GM18867 (cell line): ENCODE data around the gene INPP5A.

Experiments used
- ATAC-seq: cut with Tn5 transposase; IDR thresholded peaks from one replicate; pipeline ENCODE4 v1.9.1; 2021; ENCODE audit warnings: mild to moderate bottlenecking, moderate library complexity; ENCODE audit not compliant: unreplicated experiment

Gene INPP5A

DNA sequence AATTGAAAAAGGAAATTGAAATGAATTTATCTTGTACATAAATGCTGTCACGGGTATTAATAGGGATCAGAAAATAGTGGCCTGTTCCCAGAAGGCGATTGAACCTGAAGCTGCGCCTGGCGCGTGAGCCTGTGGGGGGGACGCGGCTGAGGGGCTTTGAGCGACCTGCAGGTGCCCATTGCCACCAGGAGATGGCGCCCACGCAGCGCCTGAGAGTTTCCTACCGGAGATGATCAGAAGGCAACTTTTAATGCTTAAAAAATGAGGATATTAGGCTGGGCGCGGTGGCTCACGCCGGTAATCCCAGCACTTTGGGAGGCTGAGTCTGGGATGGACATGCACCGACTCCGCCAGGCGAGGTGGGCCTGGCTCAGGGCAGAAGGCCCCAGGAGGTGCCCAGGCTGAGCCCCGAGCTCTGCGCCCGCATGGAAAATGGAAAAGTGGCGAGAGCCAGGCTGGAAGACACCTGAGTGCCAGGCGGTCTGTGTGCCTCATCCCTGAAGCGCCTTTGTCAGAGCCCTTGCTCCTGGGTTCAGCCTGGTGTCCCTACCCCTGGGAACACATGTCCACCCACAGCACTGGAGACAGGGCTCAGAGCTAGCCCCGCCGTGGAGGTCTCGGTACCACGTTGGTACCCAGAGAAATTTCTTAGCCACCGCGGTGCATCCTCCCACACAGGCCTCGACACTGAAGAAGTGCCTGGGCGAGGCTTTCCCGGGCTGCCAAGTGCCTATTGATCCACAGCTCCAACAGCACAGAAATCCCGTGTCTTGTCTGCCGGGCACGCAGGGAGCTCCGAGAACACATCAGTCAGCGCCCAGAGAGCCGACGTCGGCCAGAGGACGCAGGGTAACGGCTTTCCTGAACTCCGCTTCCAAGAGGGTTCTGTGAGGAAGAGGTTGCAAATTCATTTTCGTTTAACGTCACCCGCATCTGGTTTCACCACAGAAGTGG is 117.4 kb downstream of the INPP5A start:
- no peak for ATAC-seq

DNA sequence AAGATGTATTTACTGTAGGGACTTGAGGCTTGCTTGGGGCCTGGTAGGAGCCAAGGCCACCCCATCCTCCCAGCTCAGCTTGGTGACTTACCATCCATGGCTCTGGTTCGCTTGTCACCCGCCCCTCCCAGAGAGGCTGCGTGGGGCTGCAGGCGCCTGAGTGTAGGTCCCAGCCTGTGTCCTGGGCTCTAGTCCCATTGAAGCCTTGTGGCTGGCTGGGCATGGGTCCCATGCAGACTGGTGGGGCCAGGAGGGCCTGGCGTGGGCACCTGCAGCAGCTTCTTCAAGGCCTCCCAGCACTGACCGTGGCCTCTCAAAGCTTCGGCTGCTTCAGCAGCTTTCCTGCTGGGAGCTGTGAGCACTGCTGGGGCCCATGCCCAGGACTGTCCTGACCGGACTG is 118.1 kb downstream of the INPP5A start:
- ATAC-seq, result no peak

DNA sequence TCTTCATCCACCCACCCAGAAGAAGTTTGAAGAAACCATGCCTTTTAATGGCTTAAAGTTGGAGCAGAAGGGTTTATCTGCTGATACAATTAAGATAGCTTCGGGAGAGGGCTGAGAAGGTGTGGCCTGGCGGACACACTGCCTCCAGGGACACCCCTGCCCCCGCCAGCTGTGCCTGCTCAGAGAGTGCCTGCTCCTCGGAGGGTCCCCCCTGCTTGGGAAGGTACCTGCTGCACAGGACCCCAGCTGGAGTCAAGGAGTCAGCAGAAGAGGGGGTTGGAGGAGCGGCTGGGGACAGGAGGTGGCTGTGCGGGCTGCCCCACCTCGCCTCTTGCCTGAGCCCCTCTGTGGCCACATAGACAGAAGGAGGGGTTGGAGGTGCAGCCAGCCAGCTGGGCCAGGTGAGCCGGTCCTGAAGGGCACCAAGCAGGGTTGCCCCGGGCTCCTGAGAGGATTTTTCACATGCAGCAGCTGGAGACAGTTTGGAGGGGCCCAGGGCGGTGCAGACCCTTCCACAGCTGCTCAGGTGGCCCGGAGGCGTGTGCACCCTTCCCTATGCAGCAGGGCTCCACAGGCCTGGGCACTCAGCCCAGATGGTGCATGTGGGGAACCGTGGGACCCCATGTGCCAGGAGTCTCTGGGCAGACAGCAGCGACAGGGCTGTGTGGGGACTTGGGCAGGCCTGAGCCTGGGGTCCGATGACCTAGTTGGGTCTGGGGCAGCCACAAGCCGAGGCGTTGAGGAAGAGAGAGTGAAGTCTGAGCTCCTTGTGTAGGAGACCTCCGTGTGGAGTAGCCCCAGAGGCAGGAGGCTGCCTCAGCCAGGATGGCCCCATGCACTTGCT is 118.9 kb downstream of the INPP5A start:
- no peak for ATAC-seq

DNA sequence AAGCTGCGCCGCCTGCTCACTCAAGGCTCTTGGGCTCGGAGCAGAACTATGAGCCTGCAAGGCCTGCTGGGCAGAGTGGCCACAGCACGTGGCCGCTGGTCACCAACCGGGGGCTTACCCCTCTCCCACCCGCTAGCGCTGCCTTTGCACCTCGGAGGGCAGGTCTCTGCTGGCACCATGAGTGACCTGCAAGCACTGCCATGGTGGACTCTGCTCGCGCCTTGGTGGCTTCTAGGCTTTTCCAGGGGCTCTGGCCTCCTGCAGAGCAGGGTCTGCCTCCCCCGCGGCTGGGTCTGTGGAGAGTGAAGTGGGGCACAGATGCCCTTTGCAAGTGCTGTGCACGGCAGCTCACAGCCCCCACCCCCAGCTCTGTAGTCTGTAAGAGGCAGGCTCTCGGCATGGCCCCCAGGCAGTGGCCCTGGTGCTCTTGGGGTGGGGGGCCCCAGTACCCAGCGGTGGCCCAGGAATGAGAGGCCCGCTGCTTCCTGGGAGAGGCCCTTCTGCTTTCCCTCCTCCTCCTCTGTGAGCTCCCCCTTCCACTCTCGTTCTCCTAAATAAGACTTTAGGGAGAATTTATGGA is 119.6 kb downstream of the INPP5A start:
- ATAC-seq, result no peak

DNA sequence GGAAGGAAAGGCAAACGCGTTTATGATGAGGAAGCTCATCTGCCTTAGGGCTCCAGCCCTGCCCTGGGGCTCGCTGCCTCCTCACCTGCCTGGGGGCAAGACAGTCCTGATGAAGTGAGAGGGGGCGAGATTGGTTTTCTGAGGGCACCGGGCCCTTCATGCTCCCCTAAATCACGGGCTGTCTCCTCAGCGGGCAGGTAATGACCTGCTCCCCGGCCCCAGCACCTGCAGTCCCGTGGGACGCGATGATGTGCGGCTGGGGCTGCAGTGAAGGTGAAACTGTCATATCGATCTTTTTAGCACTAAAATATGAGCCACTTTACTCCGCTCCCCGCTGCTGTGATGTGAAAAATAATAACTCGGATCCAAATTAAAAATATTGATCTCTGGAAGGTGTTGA is 120.2 kb downstream of the INPP5A start:
- no peak for ATAC-seq

DNA sequence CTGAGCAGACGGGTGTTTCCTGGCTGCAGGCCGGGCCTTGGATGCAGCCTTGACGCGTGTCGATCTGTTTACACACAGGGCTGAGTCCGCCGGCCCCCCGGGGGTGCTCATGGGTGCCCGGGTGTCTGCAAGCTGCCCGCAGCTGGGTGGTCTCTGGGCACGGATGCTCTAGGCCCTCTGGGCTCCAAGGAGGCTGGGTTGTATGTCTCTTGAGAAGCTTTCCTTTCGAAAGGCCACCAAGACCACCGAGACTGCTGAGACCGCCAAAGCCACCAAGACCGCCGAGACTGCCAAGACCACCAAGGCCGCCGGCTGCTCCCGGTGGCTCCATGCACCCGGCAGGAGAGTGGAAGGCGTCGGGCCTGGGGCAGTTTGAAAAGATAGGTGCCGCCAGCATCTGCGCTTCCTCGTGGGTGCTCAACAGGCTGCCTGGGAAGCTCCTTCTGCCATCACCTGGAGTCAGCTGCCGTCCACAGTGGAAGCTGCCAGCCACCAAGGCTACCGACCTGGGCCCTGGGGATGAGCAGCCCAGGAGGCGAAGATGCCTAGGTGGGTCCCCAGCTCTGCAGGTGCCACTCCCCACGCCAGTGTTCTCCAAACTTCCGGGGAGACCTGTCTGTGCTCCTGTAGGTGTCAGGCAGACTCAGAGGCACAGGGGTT is 121.1 kb downstream of the INPP5A start:
- no peak for ATAC-seq

DNA sequence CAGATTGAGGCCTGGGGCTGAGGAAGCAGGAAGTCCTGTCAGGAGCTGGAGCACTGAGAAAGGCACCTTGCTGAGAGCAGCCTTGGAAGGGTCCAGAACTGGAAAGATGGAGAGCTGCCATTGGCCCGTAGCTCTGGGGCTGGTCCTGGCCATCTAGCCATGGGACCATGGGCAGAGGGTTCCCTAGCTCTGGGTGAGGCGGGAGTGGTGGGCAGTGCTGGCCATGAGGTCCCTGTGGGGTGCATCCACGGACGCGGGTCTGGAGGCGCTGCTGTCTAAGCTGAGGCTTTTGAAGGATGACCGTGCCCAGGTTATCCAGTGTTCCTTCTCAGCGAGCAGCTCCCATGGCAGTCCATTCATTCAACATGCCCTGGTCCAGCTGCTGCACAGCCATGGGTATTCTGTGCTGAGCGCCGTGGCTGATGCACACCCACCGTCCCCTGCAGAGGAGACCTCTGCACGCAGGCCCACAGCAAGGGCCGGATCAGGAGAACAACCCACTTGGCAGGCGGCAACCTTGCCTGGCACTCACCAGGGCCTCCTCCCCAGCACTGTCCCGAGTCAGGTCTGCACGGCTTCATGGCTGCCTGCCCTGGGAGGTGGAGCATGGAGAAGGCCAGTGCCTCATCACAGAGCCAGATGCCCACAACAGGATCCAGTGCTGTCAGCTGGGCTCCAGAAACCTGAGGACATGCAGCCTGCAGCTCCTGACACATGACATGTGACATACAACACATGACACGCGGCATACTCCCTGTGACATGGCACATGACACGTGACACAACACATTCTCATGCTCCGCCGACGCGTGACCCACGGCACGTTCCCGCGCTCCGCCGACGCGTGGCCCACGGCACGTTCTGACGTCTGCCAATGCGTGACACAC is 121.9 kb downstream of the INPP5A start:
- ATAC-seq, result no peak

DNA sequence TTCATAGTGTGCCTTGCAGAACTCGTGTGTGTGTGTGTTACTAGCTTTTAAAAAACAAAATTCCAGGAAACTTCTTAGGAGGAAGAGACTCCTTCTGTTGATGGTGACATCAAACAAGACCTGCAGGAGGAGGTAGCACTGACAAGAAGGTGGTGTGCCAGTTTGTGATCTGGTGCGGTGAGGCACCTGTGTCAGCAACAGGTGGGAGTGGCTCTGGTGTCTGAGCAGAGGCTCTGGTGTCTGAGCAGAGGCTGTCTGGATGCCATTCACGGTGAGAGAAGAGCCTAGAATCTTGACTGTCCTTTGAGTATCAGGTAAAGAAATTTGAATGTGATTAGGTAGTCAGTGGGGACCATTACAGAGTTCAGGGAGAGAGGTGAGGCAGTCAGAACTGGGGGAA is 122.8 kb downstream of the INPP5A start:
- no peak for ATAC-seq

DNA sequence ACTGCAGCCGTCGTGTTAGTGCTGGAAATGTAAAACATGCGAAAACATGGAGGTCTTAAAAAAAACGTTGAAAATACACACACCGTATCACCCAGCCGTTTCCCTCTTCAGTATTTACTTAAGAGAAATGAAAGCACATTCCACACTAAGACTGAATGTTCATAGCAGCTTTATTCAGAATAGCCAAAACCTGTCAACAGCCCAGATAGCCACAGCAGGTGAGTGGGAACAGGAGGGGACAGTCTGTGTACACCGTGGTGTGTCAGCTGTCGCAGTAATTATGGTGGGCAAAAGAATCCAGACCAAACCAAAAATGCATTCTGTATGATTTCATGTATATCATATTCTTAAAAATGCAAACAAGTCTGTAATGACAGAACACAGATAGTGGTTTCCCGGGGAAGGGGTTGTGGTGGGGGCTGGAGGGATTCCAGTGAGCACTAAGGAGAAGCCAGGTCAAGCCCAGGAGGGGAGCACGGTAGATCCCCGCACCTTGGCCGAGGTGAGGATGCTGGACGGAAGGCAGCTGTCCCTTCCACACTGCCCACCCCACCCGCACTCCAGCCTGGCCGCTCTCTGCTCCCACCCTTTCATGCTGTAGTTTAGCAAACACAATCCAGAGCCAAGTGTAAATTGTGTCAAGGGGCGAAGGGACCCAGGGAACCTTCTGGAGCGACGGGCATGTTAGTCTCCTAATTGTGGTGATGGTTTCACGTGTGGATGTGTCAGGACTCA is 124.8 kb downstream of the INPP5A start:
- no peak for ATAC-seq

DNA sequence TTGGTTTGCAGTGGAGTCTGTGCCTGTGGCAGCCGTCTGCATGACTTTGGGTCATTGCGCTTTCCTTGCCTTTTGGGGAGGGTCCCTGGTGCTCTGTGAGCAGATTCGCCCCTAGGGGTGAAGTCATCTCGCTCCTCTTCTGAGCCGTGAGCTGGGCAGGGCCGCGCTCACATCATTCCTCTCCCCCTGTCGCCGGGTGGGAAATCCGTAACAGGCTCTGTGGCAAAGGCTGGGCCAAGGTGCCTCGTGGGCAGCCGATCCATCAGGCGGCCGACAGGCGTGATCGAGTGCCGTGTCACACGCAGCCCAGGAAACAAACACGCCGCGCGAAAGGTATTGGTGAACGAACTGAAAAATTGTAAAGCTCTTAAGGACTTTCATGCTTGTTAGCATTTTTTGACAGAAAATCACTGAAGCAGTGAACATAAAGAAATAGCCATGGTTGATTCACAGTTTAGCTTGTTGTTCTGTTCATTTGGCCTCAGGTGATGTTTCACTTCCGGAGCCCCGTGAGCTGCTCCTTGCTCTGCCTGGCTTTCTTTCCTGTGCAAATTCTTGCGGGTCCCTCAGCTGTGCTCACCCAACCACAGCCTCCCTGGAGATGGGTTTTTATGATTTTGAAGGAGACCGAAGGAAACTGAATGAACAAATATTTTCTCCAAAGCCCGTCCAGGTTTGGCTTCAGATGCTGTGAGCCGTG is 126.2 kb downstream of the INPP5A start:
- ATAC-seq, result no peak

DNA sequence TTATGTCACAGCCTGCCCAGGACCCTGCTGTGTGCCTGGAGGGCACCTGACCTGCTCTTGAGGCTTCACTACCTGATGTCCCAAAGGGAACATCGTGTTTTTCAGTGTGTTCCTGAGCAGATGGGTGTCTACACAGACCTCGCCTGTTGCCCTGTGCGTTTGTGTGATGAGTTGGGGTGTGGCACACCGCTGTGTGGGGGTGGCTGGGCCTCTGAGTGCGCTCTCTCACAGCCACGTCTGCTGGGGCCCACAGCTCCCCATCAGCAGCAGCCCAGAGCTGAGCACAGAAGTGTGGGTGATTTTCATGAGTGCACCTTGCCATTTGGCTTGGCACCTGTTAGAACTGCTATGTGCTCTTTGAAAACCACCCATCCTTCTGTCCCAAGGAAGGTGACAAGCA is 126.8 kb downstream of the INPP5A start:
- ATAC-seq, result no peak

DNA sequence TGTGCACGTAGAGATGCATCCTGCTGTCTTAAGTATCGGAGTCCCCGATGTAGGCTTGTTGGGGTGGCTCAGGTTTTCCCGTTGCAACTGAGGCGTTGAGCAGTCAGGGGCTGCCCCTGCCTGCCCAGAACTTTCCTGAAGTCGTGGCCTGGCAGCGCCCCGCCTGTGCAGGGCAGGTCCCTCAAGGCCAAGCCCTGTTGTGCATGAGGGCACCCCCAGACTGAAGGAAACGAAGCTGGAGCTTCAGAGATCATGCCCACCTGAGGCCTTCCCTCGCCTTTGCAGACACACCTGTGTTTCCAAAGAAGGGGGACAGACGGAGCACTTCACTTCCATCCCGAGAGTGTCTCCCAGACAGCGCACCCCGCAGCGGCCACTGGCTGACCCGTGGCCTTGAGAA is 127.3 kb downstream of the INPP5A start:
- no peak for ATAC-seq

DNA sequence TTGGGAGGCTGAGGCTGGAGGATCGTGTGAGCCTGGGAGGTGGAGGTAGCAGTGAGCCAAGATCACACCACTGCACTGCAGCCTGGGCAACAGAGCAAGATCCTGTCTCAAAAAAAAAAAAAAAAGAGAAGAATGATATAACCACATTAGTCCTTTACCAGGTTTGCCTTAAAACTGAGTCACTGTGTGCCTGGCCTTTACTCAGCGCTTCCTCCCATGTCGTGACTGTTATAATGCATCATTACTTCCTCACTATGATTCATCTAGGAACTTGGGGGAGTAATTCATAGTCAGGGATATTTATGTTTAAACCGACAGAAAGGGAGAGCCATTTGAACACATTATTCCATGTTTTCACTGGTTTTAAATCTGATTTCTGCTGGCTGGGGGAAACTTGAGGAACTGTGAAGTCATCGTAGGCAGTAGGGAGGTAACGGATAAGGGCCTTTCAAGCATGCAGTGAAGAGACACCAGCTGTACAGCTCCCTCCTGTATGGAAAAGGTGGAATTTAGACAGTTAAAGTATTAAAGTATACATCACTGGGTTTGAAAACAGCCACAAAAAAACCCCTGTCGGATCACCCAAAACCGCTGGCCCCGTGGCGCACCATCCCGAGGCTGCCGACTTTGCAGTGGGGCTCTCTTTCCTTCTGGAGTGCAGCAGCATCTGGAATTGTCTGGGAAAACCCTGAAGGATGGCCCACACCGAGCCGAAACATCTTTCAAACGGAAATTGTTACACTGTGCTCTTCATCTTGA is 128.5 kb downstream of the INPP5A start:
- ATAC-seq, result no peak

DNA sequence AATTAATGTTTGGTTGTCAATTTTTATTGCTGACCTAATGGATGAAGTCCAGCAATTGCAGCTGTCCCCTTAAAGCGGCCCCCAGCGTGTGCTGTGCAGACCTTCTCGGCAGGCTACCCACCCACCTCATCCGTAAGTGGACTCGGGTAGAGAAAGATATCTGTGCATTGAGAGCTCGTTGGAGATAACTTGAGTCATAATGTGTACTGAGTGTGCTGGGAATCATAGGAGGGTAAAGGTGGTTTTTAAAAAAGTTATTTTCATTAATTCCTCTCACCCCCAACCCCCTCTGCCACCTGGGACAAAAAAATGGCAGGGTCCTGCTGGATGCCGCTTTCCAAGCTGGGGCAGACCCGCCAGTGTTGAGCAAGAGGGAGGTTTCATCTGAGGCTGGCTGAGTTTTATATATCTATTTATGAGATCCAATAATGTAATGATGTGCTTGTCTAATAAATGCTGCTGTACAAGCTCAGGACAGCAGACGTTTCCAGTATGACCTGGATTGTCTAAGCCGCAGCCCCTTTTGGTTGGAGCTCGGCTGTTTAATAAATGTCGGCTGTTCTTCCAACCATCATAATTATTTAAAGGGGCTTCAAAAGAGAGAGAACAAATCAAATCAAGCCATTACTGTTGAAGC is 129.2 kb downstream of the INPP5A start:
- no peak for ATAC-seq

DNA sequence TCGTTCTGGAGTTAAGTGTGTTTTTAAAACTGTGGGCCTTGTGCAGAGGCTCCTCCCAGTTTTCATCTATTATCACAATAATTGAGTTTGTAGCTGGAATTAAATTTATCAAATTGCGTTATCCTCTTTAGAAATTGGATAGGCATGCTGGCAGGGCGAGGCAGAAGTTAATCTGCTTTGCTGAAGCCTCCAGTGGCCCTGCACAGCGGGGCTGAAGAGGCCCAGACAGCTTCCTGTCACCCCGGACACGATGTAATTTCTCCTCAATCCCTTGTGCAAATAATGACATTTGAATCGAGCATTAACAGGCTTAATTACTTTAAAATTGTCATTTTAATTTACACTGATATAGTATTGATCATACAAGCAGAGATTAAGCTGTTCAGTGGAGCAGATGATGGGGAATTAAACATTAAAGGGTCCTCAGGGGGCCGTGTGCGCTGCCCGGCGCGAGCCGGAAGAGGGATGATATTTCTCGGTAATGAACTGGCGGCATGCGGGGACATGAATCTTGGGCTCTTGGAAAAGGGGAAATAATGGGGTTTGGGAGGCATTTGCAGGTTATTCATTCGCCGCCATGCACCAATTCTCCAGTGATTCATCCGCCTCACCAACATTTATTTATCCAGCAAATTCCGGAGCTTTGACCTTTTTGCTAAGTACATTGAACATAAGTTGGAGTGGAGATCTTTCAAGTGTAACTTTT is 129.9 kb downstream of the INPP5A start:
- no peak for ATAC-seq

DNA sequence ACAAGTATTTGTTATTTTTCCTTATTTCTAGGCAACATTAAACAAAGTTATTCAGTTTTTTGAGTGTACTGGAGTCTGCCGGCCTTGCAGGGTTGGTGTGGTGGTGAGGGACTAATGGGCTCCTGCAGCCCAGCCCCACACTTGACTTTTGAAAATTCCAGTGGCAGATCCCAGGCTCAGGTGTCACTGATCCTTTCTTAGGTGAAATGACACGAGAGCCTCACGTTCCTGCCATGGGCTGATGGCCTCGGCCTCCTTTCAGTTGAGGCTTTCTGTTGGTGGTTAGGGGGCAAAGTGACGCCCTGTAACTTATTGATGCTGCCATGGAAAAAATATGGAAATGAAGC is 130.4 kb downstream of the INPP5A start:
- ATAC-seq, result no peak

DNA sequence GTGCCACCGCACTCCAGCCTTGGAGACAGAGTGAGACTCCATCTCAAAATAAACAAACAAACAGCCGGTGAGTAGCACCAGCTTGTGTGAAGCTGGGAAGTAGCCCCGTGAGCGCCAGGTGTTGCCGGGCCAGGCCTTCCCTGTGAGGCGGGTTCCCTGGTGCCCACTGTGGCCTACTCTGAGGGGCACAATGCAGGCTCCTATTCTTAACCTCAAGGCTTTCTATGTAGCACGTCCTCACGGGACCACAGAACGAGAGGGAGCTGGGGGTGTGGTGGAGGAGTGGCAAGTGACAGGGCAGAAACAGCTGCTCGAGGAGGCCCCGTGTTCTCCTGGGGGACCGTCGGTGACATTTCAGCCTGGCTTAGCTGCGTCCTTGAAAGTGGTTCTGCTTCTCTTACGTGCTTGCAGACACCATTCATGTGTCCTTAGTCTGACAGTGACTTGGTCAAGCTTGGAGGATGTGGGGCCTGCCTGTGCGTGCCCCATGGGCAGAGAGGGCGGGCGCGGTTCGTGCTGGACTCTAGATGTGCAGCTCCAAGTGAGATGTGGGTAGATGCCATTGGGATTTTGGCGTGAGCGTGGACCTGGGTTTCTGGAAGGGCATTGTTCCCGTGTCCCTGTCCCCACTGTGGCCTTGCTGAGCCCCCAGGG is 131.7 kb downstream of the INPP5A start:
- ATAC-seq, result no peak
